Measurements from ENCODE around the gene KHSRP. TPM values are rescaled to one million over a fixed set of nuclear protein-coding genes. Genes with fewer than 3 reads are reported as not detected.

KHSRP gene
- total RNA-seq, 2 donors from 2014 or later = 54.0 to 83.4 TPM

DNA sequence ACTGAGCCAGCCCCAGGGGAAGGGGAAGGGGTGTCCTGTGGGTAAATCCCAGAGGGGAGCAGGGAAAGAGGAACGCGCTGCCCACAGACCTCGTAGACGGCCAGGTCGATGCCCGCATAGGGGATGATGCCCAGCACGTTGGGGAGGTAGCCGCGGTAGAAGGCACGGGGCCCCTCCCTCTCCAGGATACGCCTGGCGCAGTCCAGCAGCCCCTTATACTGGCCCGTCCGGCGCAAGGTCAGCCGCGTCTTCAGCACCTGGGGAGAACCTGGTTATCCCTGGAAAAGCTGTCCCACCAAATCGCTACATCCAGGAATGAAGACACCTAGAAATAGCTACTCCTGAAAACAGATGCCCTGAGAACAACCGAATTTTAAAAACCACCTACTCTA, 27.6 kb upstream of the KHSRP start:
- Histone ChIP-seq H3K9me3 (no peaks in the 10 kb centered on the region), H3K27ac (no peak overlapping the region), H3K4me3 (no peak overlapping the region), H3K4me1 (no peaks in the 10 kb centered on the region), H3K36me3 (replicated peaks in 1 of 2; ENCODE audit: insufficient read depth in 1 of 2, low read depth in 2 of 2) (peaks cover 0 to 7% of the 10 kb centered on the region in 2 donors), H3K27me3 (no peaks in the 10 kb centered on the region)
- intact Hi-C loops (cut with DNase I) = no loop called here
- ATAC-seq (no peak), DNase-seq (no peak)
- WGBS, 2 donors = 89 to 95% methylated on average over 8 to 19 of the region's 19 CpGs
- TF ChIP-seq, protein P1, sequence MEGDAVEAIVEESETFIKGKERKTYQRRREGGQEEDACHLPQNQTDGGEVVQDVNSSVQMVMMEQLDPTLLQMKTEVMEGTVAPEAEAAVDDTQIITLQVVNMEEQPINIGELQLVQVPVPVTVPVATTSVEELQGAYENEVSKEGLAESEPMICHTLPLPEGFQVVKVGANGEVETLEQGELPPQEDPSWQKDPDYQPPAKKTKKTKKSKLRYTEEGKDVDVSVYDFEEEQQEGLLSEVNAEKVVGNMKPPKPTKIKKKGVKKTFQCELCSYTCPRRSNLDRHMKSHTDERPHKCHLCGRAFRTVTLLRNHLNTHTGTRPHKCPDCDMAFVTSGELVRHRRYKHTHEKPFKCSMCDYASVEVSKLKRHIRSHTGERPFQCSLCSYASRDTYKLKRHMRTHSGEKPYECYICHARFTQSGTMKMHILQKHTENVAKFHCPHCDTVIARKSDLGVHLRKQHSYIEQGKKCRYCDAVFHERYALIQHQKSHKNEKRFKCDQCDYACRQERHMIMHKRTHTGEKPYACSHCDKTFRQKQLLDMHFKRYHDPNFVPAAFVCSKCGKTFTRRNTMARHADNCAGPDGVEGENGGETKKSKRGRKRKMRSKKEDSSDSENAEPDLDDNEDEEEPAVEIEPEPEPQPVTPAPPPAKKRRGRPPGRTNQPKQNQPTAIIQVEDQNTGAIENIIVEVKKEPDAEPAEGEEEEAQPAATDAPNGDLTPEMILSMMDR (IDR thresholded peaks at IDR 0.05) = no peak
- no peak for TF ChIP-seq POLR2A (IDR thresholded peaks at IDR 0.05)

- TF ChIP-seq POLR2A (IDR thresholded peaks at IDR 0.05) = no peak
- TF ChIP-seq, protein P1 (IDR thresholded peaks at IDR 0.05) = no peak
- Histone ChIP-seq H3K27me3 (no peaks in the 10 kb centered on the region), H3K4me1 (no peaks in the 10 kb centered on the region), H3K36me3 (replicated peaks in 1 of 2; ENCODE audit: insufficient read depth in 1 of 2, low read depth in 2 of 2) (peaks cover 0 to 7% of the 10 kb centered on the region in 2 donors), H3K27ac (no peak overlapping the region), H3K4me3 (no peak overlapping the region), H3K9me3 (no peaks in the 10 kb centered on the region)
- ATAC-seq = no peak
- intact Hi-C loops (cut with DNase I) = no loop called here
- WGBS, 2 donors = 90 to 96% methylated on average over 7 of the region's 7 CpGs
- no peak for DNase-seq
These were observed 27.1 kb upstream of the KHSRP start for GRCh38 chr19:6451583-6452222.

- no peak for ATAC-seq
These were observed 25.6 kb upstream of the KHSRP start for GRCh38 chr19:6450166-6450565.

DNA sequence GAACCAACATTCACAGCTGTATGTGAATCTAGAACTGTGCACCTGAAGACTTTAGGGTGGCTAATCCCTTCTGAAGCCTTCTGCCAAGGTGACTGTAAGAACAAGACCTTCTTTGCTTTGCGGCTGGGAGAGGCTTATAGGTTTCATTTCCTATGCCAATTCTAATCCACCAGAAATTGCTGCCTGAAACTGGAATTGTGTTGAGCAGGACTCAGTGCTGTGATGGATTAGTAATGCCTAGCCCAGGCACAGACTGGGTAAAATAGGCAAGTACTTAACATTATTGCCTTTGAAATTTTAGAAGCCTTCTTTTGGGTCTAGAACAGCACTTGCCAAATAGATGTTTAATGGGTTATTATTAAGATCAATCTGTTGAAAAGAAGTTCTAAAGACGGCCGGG, 23.4 kb upstream of the KHSRP start:
- H3K4me3 ChIP-seq = no peak overlapping the region
- H3K9me3 ChIP-seq = no peaks in the 10 kb centered on the region
- no peaks in the 10 kb centered on the region for H3K36me3 ChIP-seq (replicated peaks in 1 of 2; ENCODE audit: insufficient read depth in 1 of 2, low read depth in 2 of 2)
- intact Hi-C loops (cut with DNase I) = no loop called here
- no peaks in the 10 kb centered on the region for H3K4me1 ChIP-seq
- no peak overlapping the region for H3K27ac ChIP-seq
- WGBS, 2 donors = 89 to 91% methylated on average over 3 of the region's 3 CpGs
- TF ChIP-seq, protein P1 (IDR thresholded peaks at IDR 0.05) = no peak
- no peak for TF ChIP-seq POLR2A (IDR thresholded peaks at IDR 0.05)
- DNase-seq (no peak), ATAC-seq (no peak)
- no peaks in the 10 kb centered on the region for H3K27me3 ChIP-seq

More at GRCh38 chr19:6450166-6450565, 25.6 kb upstream of the KHSRP start:
- Histone ChIP-seq H3K36me3 (replicated peaks in 1 of 2; ENCODE audit: insufficient read depth in 1 of 2, low read depth in 2 of 2) (peaks cover 0 to 7% of the 10 kb centered on the region in 2 donors), H3K27ac (no peak overlapping the region), H3K9me3 (no peaks in the 10 kb centered on the region), H3K4me1 (no peaks in the 10 kb centered on the region), H3K4me3 (no peak overlapping the region), H3K27me3 (no peaks in the 10 kb centered on the region)
- no peak for DNase-seq
- intact Hi-C loops (cut with DNase I) = no loop called here
- no peak for TF ChIP-seq POLR2A (IDR thresholded peaks at IDR 0.05)
- TF ChIP-seq, protein P1 (IDR thresholded peaks at IDR 0.05) = no peak
- 96 to 99% methylated on average over 5 of the region's 5 CpGs for WGBS, 2 donors

DNA sequence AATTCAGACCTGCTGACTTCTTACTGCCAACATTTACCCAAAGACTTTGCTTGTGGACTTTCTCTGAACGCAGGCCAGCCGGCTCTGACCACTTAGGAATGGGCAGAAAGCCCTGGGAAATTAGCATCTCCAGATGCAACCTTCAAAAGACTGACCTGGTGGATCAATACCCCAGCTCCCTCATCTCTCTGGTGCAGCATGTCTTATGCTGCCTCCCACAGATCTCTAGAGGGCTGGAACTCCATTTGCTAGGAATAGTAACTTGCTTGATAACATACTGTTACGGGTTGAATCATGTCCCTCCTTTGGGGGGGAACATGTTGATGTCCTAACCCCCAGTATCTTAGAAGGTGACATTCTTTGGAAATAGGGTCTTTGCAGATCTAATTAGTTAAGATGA, 21.8 kb upstream of the KHSRP start:
- intact Hi-C loops (cut with DNase I) = no loop called here
- TF ChIP-seq, protein P1 (IDR thresholded peaks at IDR 0.05) = no peak
- TF ChIP-seq POLR2A (IDR thresholded peaks at IDR 0.05) = no peak
- no peaks in the 10 kb centered on the region for H3K36me3 ChIP-seq (replicated peaks in 1 of 2; ENCODE audit: insufficient read depth in 1 of 2, low read depth in 2 of 2)

More for the DNA sequence above, 21.8 kb upstream of the KHSRP start:
- 94 to 95% methylated on average over 3 of the region's 3 CpGs for WGBS, 2 donors
- H3K4me3 ChIP-seq = no peak overlapping the region
- ATAC-seq (no peak), DNase-seq (no peak)
- no peaks in the 10 kb centered on the region for H3K27me3 ChIP-seq
- H3K9me3 ChIP-seq = no peaks in the 10 kb centered on the region
- H3K4me1 ChIP-seq = no peaks in the 10 kb centered on the region
- H3K27ac ChIP-seq = no peak overlapping the region
